Measurements from ENCODE around the gene DCAKD. TPM values are rescaled to one million over a fixed set of nuclear protein-coding genes. Genes with fewer than 3 reads are reported as not detected.
"Not testable (repeated sequence)": the region's sequence is repeated elsewhere in the genome, so short reads cannot be mapped to it uniquely, and the experiment has no call there.

The DCAKD gene
- total RNA-seq, 1 experiment from 2014 or later, result 31.9 TPM

- TF ChIP-seq, protein P1, sequence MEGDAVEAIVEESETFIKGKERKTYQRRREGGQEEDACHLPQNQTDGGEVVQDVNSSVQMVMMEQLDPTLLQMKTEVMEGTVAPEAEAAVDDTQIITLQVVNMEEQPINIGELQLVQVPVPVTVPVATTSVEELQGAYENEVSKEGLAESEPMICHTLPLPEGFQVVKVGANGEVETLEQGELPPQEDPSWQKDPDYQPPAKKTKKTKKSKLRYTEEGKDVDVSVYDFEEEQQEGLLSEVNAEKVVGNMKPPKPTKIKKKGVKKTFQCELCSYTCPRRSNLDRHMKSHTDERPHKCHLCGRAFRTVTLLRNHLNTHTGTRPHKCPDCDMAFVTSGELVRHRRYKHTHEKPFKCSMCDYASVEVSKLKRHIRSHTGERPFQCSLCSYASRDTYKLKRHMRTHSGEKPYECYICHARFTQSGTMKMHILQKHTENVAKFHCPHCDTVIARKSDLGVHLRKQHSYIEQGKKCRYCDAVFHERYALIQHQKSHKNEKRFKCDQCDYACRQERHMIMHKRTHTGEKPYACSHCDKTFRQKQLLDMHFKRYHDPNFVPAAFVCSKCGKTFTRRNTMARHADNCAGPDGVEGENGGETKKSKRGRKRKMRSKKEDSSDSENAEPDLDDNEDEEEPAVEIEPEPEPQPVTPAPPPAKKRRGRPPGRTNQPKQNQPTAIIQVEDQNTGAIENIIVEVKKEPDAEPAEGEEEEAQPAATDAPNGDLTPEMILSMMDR (IDR thresholded peaks at IDR 0.05 in 2 of 3, conservative IDR thresholded peaks at IDR 0.05 in 1 of 3; ENCODE audit: borderline replicate concordance in 1 of 3, insufficient read depth in 1 of 3, low read depth in 2 of 3, low read length in 2 of 3), result no peak
Observed at GRCh38 chr17:45060382-45060796, 9.0 kb upstream of the DCAKD start (continued).

DNA sequence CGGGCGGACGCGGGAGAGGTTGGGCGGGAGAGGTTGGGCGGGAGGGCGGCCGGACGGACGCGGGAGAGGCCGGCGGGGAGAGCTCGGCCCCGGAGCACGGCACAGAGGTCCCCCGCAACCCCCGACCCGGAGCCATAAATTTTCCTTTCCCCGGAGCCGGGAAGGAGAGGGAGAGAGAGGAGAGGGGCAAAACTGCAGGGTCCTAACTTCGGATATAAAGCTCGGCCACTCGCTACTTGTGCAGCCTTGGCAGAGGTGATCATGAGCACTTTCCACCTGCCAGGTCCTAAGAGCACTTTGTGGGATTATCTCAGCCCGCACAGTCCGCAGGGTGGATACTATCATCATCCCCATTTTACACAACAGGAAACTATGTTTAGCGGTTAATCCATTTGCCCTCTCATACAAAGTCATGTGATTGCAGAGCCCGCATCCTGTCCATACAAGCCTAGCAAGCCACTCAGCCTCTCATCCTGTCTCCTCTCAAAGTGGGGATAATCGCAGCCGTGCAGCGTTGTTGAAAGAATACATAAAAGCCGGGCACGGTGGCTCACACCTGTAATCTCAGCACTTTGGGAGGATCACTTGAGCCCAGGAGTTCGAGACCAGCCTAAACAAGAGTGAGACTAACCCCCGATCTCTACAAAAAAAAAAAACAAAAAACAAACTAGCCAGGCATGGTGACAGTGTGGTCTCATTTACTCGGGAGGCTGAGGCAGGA lies 780 bp upstream of the DCAKD start:
- DNase-seq (ENCODE audit: low read depth, low spot score), result no peak
- ChIA-PET RAD21 (ENCODE audit: low non-redundant PET in 1 of 2, low total read pairs in 2 of 2, uncharacterized antibody in 2 of 2, unreplicated experiment in 2 of 2) (no interaction called here), POLR2A (interaction anchor here (0.5 kb wide), 1 partner anchor 269 kb away, joined by 3 read pairs; no protein-coding TSS in a partner anchor), CTCF (interaction anchor here (1.1 kb wide), 1 partner anchor 30 kb away, joined by 3 read pairs; no protein-coding TSS in a partner anchor)
- H4K20me1 ChIP-seq (ENCODE audit: insufficient read depth), result no peaks in the 10 kb centered on the region
- H3K27me3 ChIP-seq (ENCODE audit: insufficient read depth, low read length), result no peaks in the 10 kb centered on the region
- TF ChIP-seq CBX3 (IDR thresholded peaks at IDR 0.05; ENCODE audit: low read depth), result no peak
- TF ChIP-seq POLR2AphosphoS5 (IDR thresholded peaks at IDR 0.05; ENCODE audit: low read depth, low read length), result peak; percentile 14; the same call in 1 of the 2 replicates
- H3K9me3 ChIP-seq (ENCODE audit: control insufficient read depth in 1 of 2, insufficient read depth in 1 of 2, low read depth in 1 of 2, low read length in 2 of 2), result no peaks in the 10 kb centered on the region
- no peaks in the 10 kb centered on the region for H3K9me2 ChIP-seq (ENCODE audit: insufficient read depth)
- H3K4me3 ChIP-seq (replicated peaks in 1 of 2; ENCODE audit: low read depth in 1 of 2, low read length in 2 of 2), result peak overlapping the region; percentile 67 to 68
- peak overlapping the region; percentile 91 for H3K27ac ChIP-seq (ENCODE audit: low read depth, low read length)
- peak overlapping the region; percentile 83 for H3K9ac ChIP-seq (ENCODE audit: low read length)
- H3K4me2 ChIP-seq (ENCODE audit: low read length), result peak overlapping the region; percentile 89
- peaks cover 38% of the 10 kb centered on the region for H3K79me2 ChIP-seq (ENCODE audit: insufficient read depth, low read length)
- peaks cover 24 to 41% of the 10 kb centered on the region in 2 experiments for H3K4me1 ChIP-seq (ENCODE audit: control insufficient read depth in 1 of 2, insufficient read depth in 2 of 2, low read length in 2 of 2)
- peak; percentile 4; the same call in 1 of the 2 replicates for ATAC-seq
- H3K36me3 ChIP-seq (ENCODE audit: control insufficient read depth in 1 of 2, insufficient read depth in 2 of 2, low read length in 2 of 2), result no peaks in the 10 kb centered on the region
- no peak overlapping the region for H2AFZ ChIP-seq (ENCODE audit: low read depth, low read length, poor library complexity, severe bottlenecking)
- BruUV-seq (replicated peaks), result TSS peak; percentile 89
- intact Hi-C loops (cut with micrococcal nuclease), result no loop called here

DNA sequence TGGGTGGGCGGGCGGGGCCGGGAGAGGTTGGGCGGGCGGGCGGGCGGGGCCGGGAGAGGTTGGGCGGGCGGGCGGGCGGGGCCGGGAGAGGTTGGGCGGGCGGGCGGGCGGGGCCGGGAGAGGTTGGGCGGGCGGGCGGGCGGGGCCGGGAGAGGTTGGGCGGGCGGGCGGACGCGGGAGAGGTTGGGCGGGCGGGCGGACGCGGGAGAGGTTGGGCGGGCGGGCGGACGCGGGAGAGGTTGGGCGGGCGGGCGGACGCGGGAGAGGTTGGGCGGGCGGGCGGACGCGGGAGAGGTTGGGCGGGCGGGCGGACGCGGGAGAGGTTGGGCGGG lies 254 bp upstream of the DCAKD start:
- intact Hi-C loops (cut with micrococcal nuclease); H2AFZ ChIP-seq (ENCODE audit: low read depth, low read length, poor library complexity, severe bottlenecking); ATAC-seq; H3K36me3 ChIP-seq (ENCODE audit: control insufficient read depth in 1 of 2, insufficient read depth in 2 of 2, low read length in 2 of 2); H3K9me2 ChIP-seq (ENCODE audit: insufficient read depth); H3K27me3 ChIP-seq (ENCODE audit: insufficient read depth, low read length); H3K9me3 ChIP-seq (ENCODE audit: control insufficient read depth in 1 of 2, insufficient read depth in 1 of 2, low read depth in 1 of 2, low read length in 2 of 2); H3K27ac ChIP-seq (ENCODE audit: low read depth, low read length); DNase-seq (ENCODE audit: low read depth, low spot score); H4K20me1 ChIP-seq (ENCODE audit: insufficient read depth); POLR2A ChIA-PET; BruUV-seq (replicated peaks); RAD21 ChIA-PET (ENCODE audit: low non-redundant PET in 1 of 2, low total read pairs in 2 of 2, uncharacterized antibody in 2 of 2, unreplicated experiment in 2 of 2): not testable (repeated sequence)
- peaks cover 41% of the 10 kb centered on the region for H3K79me2 ChIP-seq (ENCODE audit: insufficient read depth, low read length)
- peaks cover 29 to 47% of the 10 kb centered on the region in 2 experiments for H3K4me1 ChIP-seq (ENCODE audit: control insufficient read depth in 1 of 2, insufficient read depth in 2 of 2, low read length in 2 of 2)
- peak overlapping the region; percentile 83 for H3K9ac ChIP-seq (ENCODE audit: low read length)
- H3K4me3 ChIP-seq (replicated peaks in 1 of 2; ENCODE audit: low read depth in 1 of 2, low read length in 2 of 2), result peak overlapping the region; percentile 67 to 68
- CTCF ChIA-PET, result interaction anchor here (1.4 kb wide), 1 partner anchor 84 kb away, joined by 3 read pairs; the partner anchor contains the start of gene ACBD4
- H3K4me2 ChIP-seq (ENCODE audit: low read length), result peak overlapping the region; percentile 89; the same call in 1 of the 2 replicates
